PC-3 (cell line): ENCODE data around the gene RGS12. TPM values are rescaled to one million over a fixed set of nuclear protein-coding genes. Genes with fewer than 3 reads are reported as not detected.

Experiments used
- ATAC-seq: fragments of 200-7000 bp; cut with Tn5 transposase; 2 replicates; pipeline ENCODE4 v1.9.1; 2020; ENCODE audit warnings: mild to moderate bottlenecking, moderate library complexity
- BruUV-seq: library from RNA; stranded (reverse); fragments of 400-500 nt; replicated peaks from 2 replicates; lab custom pipeline; 2021; lab: Mats Ljungman, UMichigan
- CTCF ChIA-PET: fragments of 300-600 bp; sonication (Branson Sonifier 250); formaldehyde crosslinking; loops from one replicate; lab custom pipeline; 2022; ENCODE audit warnings: antibody characterized with exemption; lab: Charles Lee
- POLR2A ChIA-PET: fragments of 300-600 bp; sonication (Branson Sonifier 250); formaldehyde crosslinking; loops from one replicate; lab custom pipeline; 2022; ENCODE audit warnings: antibody characterized with exemption; ENCODE audit not compliant: unreplicated experiment; lab: Charles Lee
- DNase-seq: peaks from one replicate; pipeline ENCODE4 v3.0.0-alpha.2; 2015
- H2AFZ ChIP-seq: fragments of 300-600 bp; sonication (generic); 2 replicates; pipeline ENCODE4 v1.6.0; 2016; ENCODE audit warnings: antibody characterized with exemption, low read length
- H3F3A ChIP-seq: fragments of 300-600 bp; sonication (generic); one replicate; pipeline ENCODE4 v1.6.0; 2017; ENCODE audit warnings: antibody characterized with exemption, low read length, control low read depth, mild to moderate bottlenecking; ENCODE audit not compliant: unreplicated experiment
- H3K27ac ChIP-seq: fragments of 300-600 bp; sonication (generic); 2 replicates; pipeline ENCODE4 v1.5.1; 2016; ENCODE audit warnings: mild to moderate bottlenecking, low read length
- H3K27me3 ChIP-seq: fragments of 300-600 bp; sonication (generic); 2 replicates; pipeline ENCODE4 v1.6.1; 2016; ENCODE audit warnings: low read length, mixed read lengths
- H3K36me3 ChIP-seq: fragments of 300-600 bp; sonication (generic); 2 replicates; pipeline ENCODE4 v1.6.1; 2016; ENCODE audit warnings: low read depth, mixed run types, low read length, mixed read lengths
- H3K4me1 ChIP-seq: fragments of 300-600 bp; sonication (generic); 2 replicates; pipeline ENCODE4 v1.5.1; 2016; ENCODE audit warnings: low read length; ENCODE audit not compliant: insufficient read depth
- H3K4me2 ChIP-seq: fragments of 300-600 bp; sonication (generic); 2 replicates; pipeline ENCODE4 v1.6.0; 2016; ENCODE audit warnings: low read length
- H3K4me3 ChIP-seq: fragments of 300-600 bp; sonication (generic); 2 replicates; pipeline ENCODE4 v1.5.1; 2016; ENCODE audit warnings: mild to moderate bottlenecking, low read length, mixed read lengths
- H3K79me2 ChIP-seq: fragments of 300-600 bp; sonication (generic); 2 replicates; pipeline ENCODE4 v1.6.1; 2017; ENCODE audit warnings: low read length, mixed read lengths
- H3K9ac ChIP-seq: fragments of 300-600 bp; sonication (generic); 2 replicates; pipeline ENCODE4 v1.6.0; 2016; ENCODE audit warnings: mild to moderate bottlenecking, low read length
- H3K9me2 ChIP-seq: fragments of 300-600 bp; sonication (generic); replicated peaks from 2 replicates; pipeline ENCODE4 v1.6.1; 2016; ENCODE audit warnings: mixed run types, low read length, mixed read lengths
- H3K9me3 ChIP-seq: fragments of 300-600 bp; sonication (generic); 2 replicates; pipeline ENCODE4 v1.6.1; 2016; ENCODE audit warnings: low read length, mixed read lengths
- H4K20me1 ChIP-seq: fragments of 300-600 bp; sonication (generic); 2 replicates; pipeline ENCODE4 v1.6.1; 2016; ENCODE audit warnings: low read length, mixed read lengths
- CTCF ChIP-seq: fragments of 300-600 bp; sonication (generic); conservative IDR thresholded peaks from 2 replicates; pipeline ENCODE4 v1.5.1; 2017; ENCODE audit warnings: antibody characterized with exemption, low read depth, mild to moderate bottlenecking, low read length
- EZH2 ChIP-seq: fragments of 300-600 bp; sonication (generic); IDR thresholded peaks from one replicate; pipeline ENCODE4 v1.6.1; 2017; ENCODE audit warnings: antibody characterized with exemption, mild to moderate bottlenecking, low read length; ENCODE audit not compliant: unreplicated experiment
- EZH2phosphoT487 ChIP-seq: fragments of 300-600 bp; sonication (generic); IDR thresholded peaks from 2 replicates; pipeline ENCODE4 v1.6.1; 2018; ENCODE audit warnings: mild to moderate bottlenecking, antibody characterized with exemption, low read length, borderline replicate concordance
- intact Hi-C: fragments of 100-400 bp; cut with micrococcal nuclease; formaldehyde crosslinking; loops from 2 replicates; pipeline ENCODE4 v1.9.0; 2023
- total RNA-seq: library from RNA; depleted of rRNA; stranded (reverse); fragments of >200 nt; gene quantifications from 2 replicates; pipeline ENCODE4 v1.2.3, GENCODE V29; 2014

RGS12 gene
- total RNA-seq, 1 experiment from 2014 or later: 10.3 TPM

- no peak for TF ChIP-seq EZH2phosphoT487
- no peak for TF ChIP-seq EZH2
- no peak for TF ChIP-seq CTCF
- POLR2A ChIA-PET: no interaction called here
- H3K9me2 ChIP-seq: no peaks in the 10 kb centered on the region
- no peaks in the 10 kb centered on the region for H3K36me3 ChIP-seq
- H4K20me1 ChIP-seq: no peaks in the 10 kb centered on the region
- DNase-seq (no peak), ATAC-seq (no peak)
- H3K4me1 ChIP-seq: no peaks in the 10 kb centered on the region
- intact Hi-C loops: no loop called here
- no peak overlapping the region for H3K4me2 ChIP-seq
- no peaks in the 10 kb centered on the region for H3K9me3 ChIP-seq
- no peak overlapping the region for H3K9ac ChIP-seq
- H2AFZ ChIP-seq: no peak overlapping the region
- H3K27me3 ChIP-seq: no peaks in the 10 kb centered on the region
- no TSS peak for BruUV-seq
- H3K27ac ChIP-seq: no peak overlapping the region
- H3K79me2 ChIP-seq: 0 out of 2 replicates have a peak, but pooled peaks cover 3% of the 10 kb centered on the region
- H3F3A ChIP-seq: no peaks in the 10 kb centered on the region
- CTCF ChIA-PET: no interaction called here
- no peak overlapping the region for H3K4me3 ChIP-seq
These were observed 9.5 kb downstream of the RGS12 start for GRCh38 chr4:3302173-3302785.

- no TSS peak for BruUV-seq
- Histone ChIP-seq H3K79me2 (0 out of 2 replicates have a peak, but pooled peaks cover 3% of the 10 kb centered on the region), H3K4me1 (no peaks in the 10 kb centered on the region), H3K4me3 (no peak overlapping the region), H3K27me3 (no peaks in the 10 kb centered on the region), H3K9me2 (no peaks in the 10 kb centered on the region), H4K20me1 (no peaks in the 10 kb centered on the region), H3K27ac (no peak overlapping the region), H3K9me3 (no peaks in the 10 kb centered on the region), H3K9ac (no peak overlapping the region), H2AFZ (no peak overlapping the region), H3F3A (no peaks in the 10 kb centered on the region), H3K36me3 (no peaks in the 10 kb centered on the region), H3K4me2 (no peak overlapping the region)
- intact Hi-C loops: no loop called here
- no peak for TF ChIP-seq EZH2
- no peak for TF ChIP-seq CTCF
- TF ChIP-seq EZH2phosphoT487: no peak
- ATAC-seq (no peak), DNase-seq (no peak)
- CTCF ChIA-PET: no interaction called here
- POLR2A ChIA-PET: no interaction called here
These were observed 10.2 kb downstream of the RGS12 start for GRCh38 chr4:3302786-3303564.

GRCh38 chr4:3303565-3303824, 10.7 kb downstream of the RGS12 start:
- intact Hi-C loops: no loop called here
- H3K9ac ChIP-seq: no peak overlapping the region
- no peaks in the 10 kb centered on the region for H3K9me3 ChIP-seq
- no peak overlapping the region for H3K4me2 ChIP-seq
- 0 out of 2 replicates have a peak, but pooled peaks cover 3% of the 10 kb centered on the region for H3K79me2 ChIP-seq
- no peaks in the 10 kb centered on the region for H3F3A ChIP-seq
- no peak overlapping the region for H3K27ac ChIP-seq
- no peak for DNase-seq
- H3K36me3 ChIP-seq: no peaks in the 10 kb centered on the region
- H2AFZ ChIP-seq: no peak overlapping the region
- H4K20me1 ChIP-seq: no peaks in the 10 kb centered on the region
- no peak for ATAC-seq
- ChIA-PET POLR2A (no interaction called here), CTCF (no interaction called here)
- H3K4me1 ChIP-seq: no peaks in the 10 kb centered on the region
- TF ChIP-seq EZH2phosphoT487 (no peak), EZH2 (no peak), CTCF (no peak)
- BruUV-seq: no TSS peak
- no peak overlapping the region for H3K4me3 ChIP-seq
- H3K27me3 ChIP-seq: no peaks in the 10 kb centered on the region
- H3K9me2 ChIP-seq: no peaks in the 10 kb centered on the region
